ENCODE results near the gene TRIM63.

Gene TRIM63

DNA sequence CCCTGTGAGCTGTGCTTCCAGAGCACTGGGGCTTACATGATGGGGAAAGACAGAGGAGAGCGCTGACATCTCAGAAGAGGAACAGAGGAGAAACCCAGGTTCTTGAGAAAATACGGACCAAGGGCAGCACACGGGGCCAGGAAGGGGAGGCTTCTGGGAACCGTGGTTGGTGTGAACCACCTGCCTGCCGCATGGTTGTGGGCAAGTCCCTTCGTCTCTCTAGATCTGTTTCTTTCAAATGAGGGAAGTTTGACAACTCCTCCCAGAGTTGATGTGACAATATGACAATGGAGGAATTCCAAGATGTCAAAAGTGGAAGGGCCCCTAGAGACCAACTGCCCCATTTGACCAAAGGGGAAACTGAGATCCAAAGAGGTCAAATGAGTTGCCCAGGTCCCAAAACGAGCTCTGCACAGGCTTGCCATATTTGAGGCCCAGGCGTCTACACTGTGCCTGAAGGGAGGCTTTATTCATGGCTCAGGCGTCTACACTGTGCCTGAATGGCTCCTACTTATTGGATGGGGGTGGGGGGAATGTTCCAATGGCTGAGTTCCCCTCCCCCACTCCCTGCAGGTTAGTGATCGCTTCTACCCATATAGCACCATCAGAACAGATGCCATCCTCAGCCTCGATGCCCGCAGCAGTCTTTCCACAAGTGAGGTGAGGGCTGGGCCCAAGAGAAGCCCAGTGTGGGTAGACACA, 34.6 kb downstream of the TRIM63 start:
- no peak for DNase-seq

DNA sequence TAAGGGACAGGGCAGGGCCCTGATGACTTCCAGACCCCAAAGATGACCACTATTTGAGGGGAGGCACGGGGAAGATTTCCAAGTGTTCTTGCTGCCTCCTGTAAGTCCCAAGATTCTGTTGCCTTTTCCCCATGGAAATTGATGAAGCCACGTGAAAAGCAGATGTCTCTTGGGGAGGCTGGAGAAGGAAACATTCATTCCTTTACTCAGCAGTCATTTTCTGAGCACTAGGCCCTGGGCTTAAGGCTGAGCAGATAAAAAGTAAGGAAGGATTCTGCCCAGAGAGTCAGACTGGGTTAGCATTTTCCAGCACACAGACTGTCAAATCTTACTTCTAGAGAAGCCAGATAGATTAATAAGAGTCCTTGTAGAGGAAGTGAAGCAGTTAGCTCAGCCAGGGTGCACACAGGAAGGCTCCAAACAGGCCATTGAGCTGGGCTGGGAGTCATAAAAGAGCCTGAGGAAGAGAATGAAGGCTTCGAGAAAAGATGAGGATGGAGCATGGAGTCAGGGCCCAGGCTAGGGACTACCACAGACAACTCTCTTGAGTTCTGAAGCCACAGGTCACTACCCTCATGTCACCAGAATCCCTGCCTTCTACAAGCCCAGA, 35.7 kb downstream of the TRIM63 start:
- DNase-seq = no peak

GRCh38 chr1:26031196-26031595, 36.2 kb downstream of the TRIM63 start:
- no peak for DNase-seq

DNA sequence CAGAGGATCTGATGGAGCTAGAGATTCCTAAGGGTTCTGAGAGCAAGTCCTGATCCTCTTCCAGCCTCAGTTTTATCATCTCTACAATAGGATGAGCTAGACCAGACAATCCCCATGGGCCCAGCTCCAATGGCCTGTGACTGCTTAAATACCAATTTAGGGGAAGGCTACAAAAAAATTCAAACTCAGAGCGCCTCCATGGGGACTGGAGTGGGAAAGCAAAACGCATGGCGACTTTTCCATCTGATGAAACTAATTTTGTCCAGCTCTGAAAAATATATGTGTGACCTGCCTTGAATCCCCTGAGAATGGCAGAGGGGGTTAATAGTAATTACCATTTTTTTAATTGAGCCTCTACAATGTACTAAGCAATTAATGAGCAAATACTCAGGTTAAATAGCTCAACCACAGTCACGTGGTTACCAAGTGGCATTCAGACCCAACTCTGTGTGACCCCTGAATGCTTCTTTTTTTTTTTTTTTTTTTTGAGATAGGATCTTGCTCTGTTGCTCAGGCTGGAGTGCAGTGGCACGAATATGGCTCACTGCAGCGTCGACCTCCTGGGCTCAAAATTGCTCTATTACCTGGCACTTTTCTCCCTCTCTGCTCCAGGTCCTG, 37.5 kb downstream of the TRIM63 start:
- DNase-seq = no peak

DNA sequence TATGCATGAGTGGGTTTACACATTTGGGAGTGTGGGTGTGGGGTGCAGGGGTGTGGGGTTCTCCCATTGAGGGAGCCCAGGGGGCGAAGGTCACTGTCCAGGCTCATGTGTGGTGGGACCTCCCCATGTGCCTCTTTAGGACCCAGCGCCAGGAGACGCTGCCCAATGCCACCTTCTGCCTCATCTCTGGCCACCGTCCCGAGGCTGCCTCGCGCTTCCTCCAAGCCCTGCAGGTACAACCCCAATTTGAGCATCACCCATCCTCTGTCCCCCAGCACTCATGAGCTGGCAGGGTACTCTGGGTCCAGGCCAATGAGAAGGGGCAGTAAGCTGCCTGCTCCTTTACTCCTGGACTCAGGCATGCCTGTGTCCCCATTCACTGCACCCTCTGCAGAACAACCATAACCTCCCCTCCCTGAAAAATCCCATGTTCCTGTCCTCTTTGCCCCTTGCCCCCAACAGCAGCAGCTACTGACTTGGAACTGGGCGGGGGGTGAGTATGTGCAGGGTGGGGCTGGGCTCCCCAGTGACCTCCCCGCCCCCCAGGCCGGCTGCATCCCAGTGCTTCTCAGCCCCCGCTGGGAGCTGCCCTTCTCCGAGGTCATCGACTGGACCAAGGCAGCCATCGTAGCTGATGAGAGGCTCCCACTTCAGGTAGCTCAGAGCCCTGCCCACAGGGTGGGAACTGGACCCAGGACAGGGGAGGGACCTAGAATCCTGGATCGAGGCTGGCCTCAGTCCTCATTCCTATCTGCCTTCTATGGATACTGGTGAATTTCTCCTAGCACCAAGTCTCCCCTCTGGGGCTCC, 38.2 kb downstream of the TRIM63 start:
- DNase-seq = no peak

- DNase-seq = no peak
These were observed 38.9 kb downstream of the TRIM63 start for GRCh38 chr1:26028490-26028980.

DNA sequence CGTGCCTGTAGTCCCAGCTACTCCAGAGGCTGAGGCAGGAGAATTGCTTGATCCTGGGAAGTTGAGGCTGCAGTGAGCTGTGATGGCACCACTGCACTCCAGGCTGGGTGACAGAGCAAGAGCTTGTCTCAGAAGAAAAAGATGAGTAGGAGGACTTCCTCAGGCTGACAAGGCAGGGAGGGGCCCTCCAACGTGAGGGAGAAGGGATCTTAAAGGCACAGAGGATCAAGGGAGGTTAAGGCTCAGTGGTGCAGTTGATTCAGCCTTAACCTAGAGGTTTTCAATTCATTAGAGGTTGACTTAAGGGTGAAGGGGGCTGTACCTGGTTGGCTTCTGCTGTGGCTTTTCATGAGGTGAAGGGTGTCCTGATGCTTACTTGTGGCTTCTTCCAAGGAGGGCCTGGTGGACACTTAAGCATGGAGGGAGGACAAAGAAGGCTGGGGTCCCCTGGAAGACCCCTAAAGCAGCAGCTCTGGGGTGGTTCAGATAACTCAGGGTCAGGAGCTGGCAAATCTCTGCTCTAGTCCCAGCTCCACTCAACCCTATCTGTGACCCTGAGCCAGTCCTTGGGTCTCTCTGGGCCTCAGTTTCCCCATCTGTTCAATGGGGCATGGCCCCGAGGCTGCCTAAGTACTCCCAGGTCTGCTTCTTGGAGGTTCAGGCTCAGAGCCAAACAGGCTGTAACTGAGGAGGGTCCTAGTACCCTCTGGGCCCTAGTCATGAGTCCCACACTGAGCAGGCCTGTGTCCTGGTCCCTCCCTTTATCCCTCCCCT, 39.5 kb downstream of the TRIM63 start:
- DNase-seq = no peak

GRCh38 chr1:26025517-26025916, 41.9 kb downstream of the TRIM63 start:
- no peak for DNase-seq

GRCh38 chr1:26025060-26025459, 42.4 kb downstream of the TRIM63 start:
- DNase-seq = no peak

DNA sequence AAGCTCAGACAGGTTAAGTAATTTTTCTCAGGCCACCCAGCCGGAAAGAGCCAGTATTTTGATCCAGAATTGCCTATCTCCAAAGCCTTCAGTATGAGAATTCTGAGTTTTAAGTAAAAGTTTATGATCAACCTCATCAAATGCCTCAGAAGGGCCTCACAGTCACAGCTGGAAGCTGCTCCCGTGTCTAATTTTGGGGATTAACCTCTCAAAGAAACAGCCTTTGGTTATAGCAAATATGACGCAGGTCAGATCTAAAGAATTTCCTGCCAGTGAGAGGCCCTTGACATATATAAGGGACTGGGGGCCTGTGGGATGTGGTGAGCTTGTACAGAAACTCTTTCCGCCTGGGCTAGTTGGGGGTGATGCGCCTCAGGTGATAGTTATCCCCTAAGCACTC, 43.6 kb downstream of the TRIM63 start:
- no peak for DNase-seq

GRCh38 chr1:26023009-26023408, 44.4 kb downstream of the TRIM63 start:
- DNase-seq = no peak

DNA sequence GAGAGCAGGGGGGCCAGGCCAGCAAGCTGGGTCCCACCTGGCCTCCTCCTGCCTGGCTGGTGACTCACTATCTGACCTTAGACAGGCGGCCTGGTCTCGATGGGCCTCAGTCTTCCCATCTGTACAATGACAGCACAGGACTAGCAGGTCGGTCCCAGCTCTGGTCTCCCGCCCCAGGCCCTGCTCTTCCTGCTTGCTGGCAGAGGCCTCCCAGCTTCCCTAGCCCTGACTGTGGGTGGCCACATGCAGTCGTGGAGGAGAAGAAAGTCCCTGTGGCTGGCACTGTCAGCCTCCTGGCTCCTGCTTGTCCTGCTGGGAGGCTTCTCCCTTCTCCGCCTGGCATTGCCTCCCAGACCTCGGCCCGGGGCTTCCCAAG, 45.0 kb downstream of the TRIM63 start:
- DNase-seq = no peak

DNA sequence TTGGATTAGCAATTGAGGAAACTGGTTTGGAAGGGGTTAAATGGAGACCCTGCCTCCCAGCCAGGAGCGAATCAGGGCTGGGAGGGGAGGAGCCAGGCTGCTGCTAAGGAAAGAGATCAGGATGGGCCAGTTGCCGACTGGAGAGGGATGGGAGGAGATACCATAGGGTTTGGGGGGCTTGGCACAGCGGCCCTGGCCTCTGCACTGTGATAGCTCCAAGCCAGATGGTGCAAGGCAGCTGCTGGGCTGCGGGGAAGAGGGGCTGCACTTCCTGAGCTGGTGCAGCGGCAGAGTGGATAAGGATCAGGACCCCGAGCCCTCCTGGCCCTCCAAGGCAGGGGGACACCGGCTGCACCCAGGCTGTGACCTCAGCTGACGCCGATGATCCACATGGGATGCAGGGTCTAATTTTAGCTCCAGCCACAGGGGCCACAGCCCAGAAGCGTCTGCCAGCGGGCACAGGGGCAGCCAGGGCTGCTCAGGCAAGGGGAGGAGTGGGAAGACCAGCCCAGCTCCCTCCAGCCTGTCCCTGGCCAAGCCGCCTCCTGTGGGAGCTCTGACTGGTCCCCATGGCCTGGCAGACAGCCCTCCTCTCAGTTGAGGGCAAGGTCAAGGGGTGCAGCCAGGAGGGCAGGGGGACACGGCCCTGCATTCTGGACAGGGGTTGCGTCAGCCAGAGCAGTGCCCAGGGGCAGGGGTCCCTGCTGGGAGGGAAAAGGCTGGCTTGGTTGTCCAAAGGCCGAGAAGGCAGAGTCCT, 45.6 kb downstream of the TRIM63 start, which contains the start of gene EXTL1:
TSS of gene EXTL1 (plus strand) at position 129 of the 757 bp plus-strand sequence. CDS start 872 bp downstream, outside the sequence.
- no peak for DNase-seq

GRCh38 chr1:26020941-26021646, 46.3 kb downstream of the TRIM63 start:
- no peak for DNase-seq

GRCh38 chr1:26020330-26020768, 47.1 kb downstream of the TRIM63 start:
- DNase-seq = no peak

- DNase-seq = no peak
These were observed 47.7 kb downstream of the TRIM63 start for GRCh38 chr1:26019641-26020315.

- no peak for DNase-seq
These were observed 49.8 kb downstream of the TRIM63 start for GRCh38 chr1:26017606-26018005.

- DNase-seq = no peak
These were observed 50.4 kb downstream of the TRIM63 start for GRCh38 chr1:26016953-26017545.

DNA sequence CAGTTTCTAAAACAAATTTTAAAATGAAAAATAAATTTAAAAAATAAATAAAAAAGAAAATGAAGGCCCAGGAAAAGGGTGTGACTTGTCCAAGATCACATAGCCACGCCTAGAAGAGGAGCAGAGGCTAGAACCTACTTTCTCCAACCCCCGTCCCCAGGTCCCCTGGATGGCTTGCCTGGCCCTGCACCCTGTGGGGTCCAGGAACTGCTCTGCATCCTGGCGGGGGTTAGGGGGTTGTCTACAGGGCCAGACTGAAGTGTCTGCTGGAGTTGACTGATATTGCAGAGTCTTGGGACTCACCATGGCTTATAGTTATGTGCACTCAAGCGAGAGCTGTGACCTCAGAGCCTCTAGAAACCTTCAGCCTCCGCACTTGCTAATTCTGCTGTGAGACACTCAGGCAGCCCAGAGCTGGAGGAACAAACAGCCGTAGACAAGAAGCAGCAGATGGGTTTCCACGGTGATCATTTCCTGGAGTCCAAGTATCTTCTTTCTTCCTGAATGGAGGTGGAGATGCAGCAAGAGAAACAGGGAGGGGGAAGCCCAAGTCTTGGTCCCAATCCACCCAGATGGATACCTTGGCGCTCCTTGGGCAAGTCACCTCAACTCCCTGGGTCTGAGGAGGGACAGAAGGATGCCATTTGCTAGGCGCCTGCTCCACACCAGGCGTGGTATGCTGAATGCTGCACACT, 51.0 kb downstream of the TRIM63 start:
- no peak for DNase-seq
